Measurements from ENCODE around the gene IPO9.

IPO9 gene

DNA sequence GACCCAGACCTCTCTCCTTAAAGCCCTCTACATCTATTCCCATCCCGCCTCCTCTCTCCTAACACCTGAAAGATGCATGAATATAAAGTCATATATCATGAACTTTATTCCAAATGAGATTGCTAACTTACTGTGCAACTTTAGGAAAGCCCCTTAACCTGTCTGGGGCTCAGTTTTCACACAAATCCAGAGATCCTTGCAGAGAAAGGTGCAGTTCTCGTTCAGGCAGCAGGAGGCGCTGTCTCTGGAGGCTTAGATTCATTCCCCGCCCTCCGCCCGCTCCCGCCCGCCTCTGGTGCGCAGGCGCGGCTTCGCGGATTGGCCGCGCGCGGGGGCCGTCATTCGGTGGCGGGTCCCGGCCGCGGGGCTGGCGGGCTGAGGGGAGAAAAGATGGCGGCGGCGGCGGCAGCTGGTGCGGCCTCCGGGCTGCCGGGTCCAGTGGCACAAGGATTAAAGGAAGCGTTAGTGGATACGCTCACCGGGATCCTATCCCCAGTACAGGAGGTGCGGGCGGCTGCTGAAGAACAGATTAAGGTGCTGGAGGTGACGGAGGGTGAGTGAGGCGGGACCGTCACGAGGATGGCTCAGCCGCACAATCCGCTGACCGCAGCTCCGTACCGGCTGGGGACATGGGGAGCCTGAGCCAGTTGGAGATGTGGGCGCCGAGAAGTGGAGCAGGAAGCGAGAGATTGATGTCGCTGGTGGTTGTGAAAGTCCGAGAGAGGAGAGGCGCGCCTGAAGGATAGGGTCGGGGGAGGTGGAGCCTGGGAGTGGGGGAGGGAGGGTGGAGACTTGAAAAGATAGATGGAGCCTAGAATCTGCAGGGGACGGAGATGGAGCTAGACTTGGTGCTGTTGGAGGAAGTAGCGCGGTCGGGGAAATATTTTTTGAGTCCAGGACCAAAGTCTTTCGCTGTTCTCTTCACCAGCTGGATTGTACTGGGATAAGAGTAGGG lies at the start of gene IPO9:
IPO9 (plus strand) TSS at position 338 of the 955 bp plus-strand sequence; CDS start at position 391, 53 bp downstream.
- DNase-seq (ENCODE audit: low read depth in 2 of 2) = peak; percentile 88 to 93

GRCh38 chr1:201779351-201779880 lies 49.5 kb upstream of the IPO9 start:
- no peak for DNase-seq (ENCODE audit: low read depth in 2 of 2)

DNA sequence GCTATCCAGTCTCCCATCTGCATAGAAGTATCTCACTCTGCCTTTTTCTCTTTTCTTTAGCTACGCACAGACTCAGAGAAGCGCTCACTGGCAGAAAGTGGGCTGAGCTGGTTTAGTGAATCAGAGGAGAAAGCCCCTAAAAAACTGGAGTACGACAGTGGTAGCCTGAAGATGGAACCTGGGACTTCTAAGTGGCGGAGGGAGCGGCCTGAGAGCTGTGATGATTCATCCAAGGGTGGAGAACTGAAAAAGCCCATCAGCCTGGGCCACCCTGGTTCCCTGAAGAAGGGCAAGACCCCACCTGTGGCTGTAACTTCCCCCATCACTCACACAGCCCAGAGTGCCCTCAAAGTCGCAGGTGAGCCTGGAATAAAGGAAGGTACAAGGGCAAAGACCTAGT lies 48.0 kb upstream of the IPO9 start:
- DNase-seq (ENCODE audit: low read depth in 2 of 2) = no peak

GRCh38 chr1:201781437-201781836 lies 47.5 kb upstream of the IPO9 start:
- DNase-seq (ENCODE audit: low read depth in 2 of 2) = no peak

- no peak for DNase-seq (ENCODE audit: low read depth in 2 of 2)
Observed at GRCh38 chr1:201782353-201782752, 46.6 kb upstream of the IPO9 start.

GRCh38 chr1:201783058-201783457 lies 45.9 kb upstream of the IPO9 start:
- no peak for DNase-seq (ENCODE audit: low read depth in 2 of 2)

GRCh38 chr1:201783572-201783971 lies 45.4 kb upstream of the IPO9 start:
- no peak for DNase-seq (ENCODE audit: low read depth in 2 of 2)

GRCh38 chr1:201785291-201785690 lies 43.7 kb upstream of the IPO9 start:
- no peak for DNase-seq (ENCODE audit: low read depth in 2 of 2)

GRCh38 chr1:201786824-201787223 lies 42.1 kb upstream of the IPO9 start:
- DNase-seq (ENCODE audit: low read depth in 2 of 2) = no peak

GRCh38 chr1:201788296-201788695 lies 40.7 kb upstream of the IPO9 start:
- DNase-seq (ENCODE audit: low read depth in 2 of 2) = no peak

GRCh38 chr1:201789245-201789644 lies 39.7 kb upstream of the IPO9 start:
- no peak for DNase-seq (ENCODE audit: low read depth in 2 of 2)

DNA sequence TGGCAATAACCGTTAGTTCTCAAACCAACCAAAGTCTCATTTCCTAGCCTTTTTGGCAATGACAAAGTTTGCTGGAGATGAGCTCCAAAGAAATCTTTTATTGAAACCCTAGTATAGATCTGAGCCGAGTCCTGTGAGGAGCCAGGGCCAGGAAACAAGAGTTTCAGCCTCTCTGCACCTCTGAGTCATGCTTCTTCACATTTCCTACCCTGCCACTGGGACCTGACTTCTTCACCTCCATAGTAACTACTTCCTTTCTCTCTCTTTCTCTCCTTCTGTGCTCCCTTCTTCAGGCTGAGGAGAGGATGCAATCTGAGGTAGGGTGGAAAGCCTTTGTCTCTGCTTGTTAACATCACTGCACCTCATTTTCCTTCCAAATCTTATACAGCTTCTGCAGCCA lies 38.7 kb upstream of the IPO9 start:
- DNase-seq (ENCODE audit: low read depth in 2 of 2) = no peak

DNA sequence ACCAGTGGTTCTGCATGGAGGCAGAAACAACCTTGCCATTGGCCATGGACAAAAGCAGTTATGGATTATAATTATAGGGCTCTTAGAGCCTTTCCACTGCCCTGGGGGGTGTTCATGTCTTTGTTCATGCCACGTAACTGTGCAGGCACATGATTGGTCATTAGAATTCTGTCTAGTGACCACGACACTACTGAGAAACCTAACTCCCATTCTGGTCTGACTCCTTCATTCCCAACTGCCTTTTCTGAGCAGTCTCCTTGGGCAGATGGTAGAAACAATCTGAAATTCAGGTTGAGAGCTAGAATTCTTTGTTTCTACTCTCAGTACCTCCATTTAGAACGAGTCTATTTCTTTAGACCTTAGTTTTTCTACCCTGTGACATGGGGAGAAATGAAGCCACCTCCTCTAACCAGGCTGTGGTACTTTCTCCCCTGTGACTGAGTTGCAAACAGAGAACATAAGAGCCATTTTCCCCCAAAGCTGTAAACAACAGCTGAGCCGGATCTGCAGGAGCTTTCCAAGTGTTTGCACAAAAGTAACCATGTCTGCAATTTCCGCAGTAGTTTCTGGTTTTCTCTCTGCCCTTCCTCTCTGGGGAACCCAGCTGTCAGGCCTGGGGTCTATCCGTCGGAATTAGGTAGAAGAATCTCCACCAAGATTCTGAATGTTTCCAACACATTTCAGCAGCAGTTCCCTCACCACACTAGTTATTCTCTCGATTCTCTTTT lies 37.7 kb upstream of the IPO9 start:
- DNase-seq (ENCODE audit: low read depth in 2 of 2) = no peak

GRCh38 chr1:201791779-201792173 lies 37.2 kb upstream of the IPO9 start:
- no peak for DNase-seq (ENCODE audit: low read depth in 2 of 2)

GRCh38 chr1:201792534-201793305 lies 36.2 kb upstream of the IPO9 start:
- peak in 1 of 2 donors; percentile 6 for DNase-seq (ENCODE audit: low read depth in 2 of 2)

DNA sequence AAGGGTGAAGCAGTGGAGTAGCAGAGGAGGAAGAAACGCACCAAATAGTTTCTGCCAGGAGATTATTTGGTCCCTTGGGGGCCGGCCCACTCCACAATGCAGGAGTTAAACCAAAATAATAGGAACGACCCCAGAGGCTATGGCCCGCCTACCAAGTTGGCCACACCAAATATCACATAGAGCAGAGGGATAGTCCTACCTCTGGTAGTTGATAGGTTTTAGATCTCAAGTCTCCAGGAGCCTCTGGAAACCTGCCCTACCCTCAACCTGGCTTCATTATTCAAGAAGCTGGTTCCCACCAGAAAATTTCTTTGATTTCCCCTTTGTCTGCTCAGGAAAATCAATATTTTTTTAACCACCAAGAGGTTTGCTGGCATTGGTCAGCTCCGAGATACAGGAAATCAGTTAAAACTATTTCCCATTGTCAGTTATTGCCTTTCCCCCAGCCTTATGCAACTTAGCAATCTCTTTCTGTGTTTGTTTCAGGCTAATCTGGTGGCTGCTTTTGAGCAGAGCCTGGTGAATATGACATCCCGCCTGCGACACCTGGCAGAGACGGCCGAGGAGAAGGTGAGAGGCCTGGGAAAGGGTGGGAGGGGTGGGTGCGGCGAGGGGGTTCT lies 35.5 kb upstream of the IPO9 start:
- DNase-seq (ENCODE audit: low read depth in 2 of 2) = no peak

DNA sequence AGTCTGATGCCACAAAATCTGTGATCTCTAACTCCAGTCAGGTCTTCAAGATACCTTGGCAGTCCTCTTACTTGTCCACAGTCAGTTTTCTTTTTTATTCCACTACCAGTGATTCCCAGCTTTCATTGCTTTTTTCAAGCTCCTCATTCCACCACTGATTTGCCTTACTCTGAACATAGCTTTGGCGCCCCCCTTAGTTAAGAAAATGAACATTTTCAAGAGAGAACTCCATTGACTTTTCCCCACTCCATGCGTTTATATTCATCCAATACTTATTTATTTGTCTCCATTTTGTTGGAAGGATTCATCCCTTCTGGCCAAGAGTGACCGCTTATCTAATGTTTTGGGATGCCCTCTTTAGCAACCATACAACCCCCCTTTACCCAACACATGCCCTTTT lies 33.9 kb upstream of the IPO9 start:
- no peak for DNase-seq (ENCODE audit: low read depth in 2 of 2)

GRCh38 chr1:201800246-201800645 lies 28.7 kb upstream of the IPO9 start:
- DNase-seq (ENCODE audit: low read depth in 2 of 2) = no peak

- DNase-seq (ENCODE audit: low read depth in 2 of 2) = no peak
Observed at GRCh38 chr1:201806801-201807200, 22.2 kb upstream of the IPO9 start.

GRCh38 chr1:201807958-201808632 lies 20.9 kb upstream of the IPO9 start:
- no peak for DNase-seq (ENCODE audit: low read depth in 2 of 2)

DNA sequence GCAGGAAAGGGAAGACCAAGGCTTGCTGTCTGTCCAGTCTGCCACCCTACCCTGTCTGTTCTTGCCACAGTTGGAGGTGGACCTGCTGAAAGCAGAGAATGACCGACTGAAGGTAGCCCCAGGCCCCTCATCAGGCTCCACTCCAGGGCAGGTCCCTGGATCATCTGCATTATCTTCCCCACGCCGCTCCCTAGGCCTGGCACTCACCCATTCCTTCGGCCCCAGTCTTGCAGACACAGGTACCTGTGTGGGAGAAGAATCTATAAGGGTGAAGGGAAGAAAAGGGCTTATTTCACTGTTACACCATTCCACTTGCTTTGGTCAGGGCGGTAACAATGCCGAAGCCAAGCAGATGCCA lies 20.3 kb upstream of the IPO9 start:
- no peak for DNase-seq (ENCODE audit: low read depth in 2 of 2)
